Lung (tissue), 12 donors: ENCODE results near the gene GRM5. TPM values are rescaled to one million over a fixed set of nuclear protein-coding genes. Genes with fewer than 3 reads are reported as not detected.

Experiments used
- ATAC-seq: fragments of 200-7000 bp; cut with Tn5 transposase; one replicate; pipeline ENCODE4 v1.9.1; 2020; ENCODE audit warnings: moderate number of reproducible peaks; ENCODE audit not compliant: insufficient read depth, low FRiP score
- DNase-seq, 3 donors: peaks; one replicate each; pipeline ENCODE4 v3.0.0-alpha.2; 2013 to 2017
- H3K27ac ChIP-seq, 2 donors: one replicate each; pipeline ENCODE4 v1.5.1; 2013; ENCODE audit warnings: mild to moderate bottlenecking in 2 of 2, moderate library complexity in 2 of 2, control low read depth in 1 of 2, inconsistent platforms in 1 of 2, low read depth in 1 of 2, low read length in 1 of 2
- H3K27me3 ChIP-seq, 3 donors: one replicate each; pipeline ENCODE4 v1.5.1; 2013; ENCODE audit warnings: low read length in 2 of 3; ENCODE audit not compliant: control insufficient read depth in 3 of 3, insufficient read depth in 3 of 3
- H3K36me3 ChIP-seq, 4 donors: one replicate each; pipeline ENCODE4 v1.5.1; 2013; ENCODE audit warnings: low read length in 4 of 4, mild to moderate bottlenecking in 1 of 4, moderate library complexity in 1 of 4; ENCODE audit not compliant: control insufficient read depth in 4 of 4, insufficient read depth in 4 of 4
- H3K4me1 ChIP-seq, 5 donors: one replicate each; pipeline ENCODE4 v1.5.1; 2013; ENCODE audit warnings: low read length in 5 of 5, mild to moderate bottlenecking in 2 of 5, moderate library complexity in 1 of 5; ENCODE audit not compliant: control insufficient read depth in 5 of 5, insufficient read depth in 5 of 5
- H3K4me3 ChIP-seq: one replicate; pipeline ENCODE4 v1.5.1; 2013; ENCODE audit warnings: mild to moderate bottlenecking, control low read depth, moderate library complexity
- H3K9ac ChIP-seq, 2 donors: one replicate each; pipeline ENCODE4 v1.5.1; 2013; ENCODE audit warnings: low read length in 2 of 2, control low read depth in 1 of 2; ENCODE audit not compliant: insufficient read depth in 1 of 2
- H3K9me3 ChIP-seq, 4 donors: one replicate each; pipeline ENCODE4 v1.5.1; 2013; ENCODE audit warnings: low read length in 3 of 4, mild to moderate bottlenecking in 1 of 4, moderate library complexity in 1 of 4; ENCODE audit not compliant: control insufficient read depth in 4 of 4, insufficient read depth in 3 of 4
- CTCF ChIP-seq: IDR thresholded peaks from 2 replicates; pipeline ENCODE4 v1.5.1; 2012; ENCODE audit warnings: mild to moderate bottlenecking; ENCODE audit errors: control extremely low read depth, extremely low read depth
- WGBS, 2 donors: extraction: QIAGEN DNeasy Blood & Tissue Kit; methylation state at CpG; one replicate each; pipeline ENCODE4 v1.1.7; 2013; 5-methylcytosine and 5-hydroxymethylcytosine counted together
- polyA plus RNA-seq, 2 donors: library from polyadenylated mRNA; stranded (reverse); fragments of 200-250 nt; gene quantifications; one replicate each; pipeline ENCODE4 v1.2.1, GENCODE V29; 2013
- total RNA-seq, 2 donors: library from RNA; depleted of rRNA in 1 of 2; stranded (reverse); fragments of >200 nt in 1 of 2; gene quantifications; one replicate each; pipeline ENCODE4 v1.2.1, GENCODE V29; 2014 to 2021
- donor health status: control.
- donor health status: control.
- donor health status: Bipolar disorder and iron deficiency.
- donor health status: healthy.
- donor health status: DM: yes; HTN: yes; CAD: no.

The GRM5 gene
- total and polyA plus RNA-seq, 4 donors, result 0.02 to 1.2 (median 0.35) TPM

GRCh38 chr11:88818978-88819377, 246.8 kb downstream of the GRM5 start:
- DNase-seq (no peak), ATAC-seq (no peak)
- H3K9ac ChIP-seq, result no peak overlapping the region
- no peak for TF ChIP-seq CTCF
- no peak overlapping the region for H3K27ac ChIP-seq
- no peak overlapping the region for H3K4me3 ChIP-seq
- H3K4me1 ChIP-seq, result no peaks in the 10 kb centered on the region
- no peaks in the 10 kb centered on the region for H3K36me3 ChIP-seq
- H3K9me3 ChIP-seq, result no peaks in the 10 kb centered on the region
- H3K27me3 ChIP-seq, result no peaks in the 10 kb centered on the region

- no peak for TF ChIP-seq CTCF
- Histone ChIP-seq H3K27me3 (no peaks in the 10 kb centered on the region), H3K36me3 (no peaks in the 10 kb centered on the region), H3K4me3 (no peak overlapping the region), H3K9me3 (no peaks in the 10 kb centered on the region), H3K9ac (no peak overlapping the region), H3K27ac (no peak overlapping the region), H3K4me1 (no peaks in the 10 kb centered on the region)
- no peak for DNase-seq
- no peak for ATAC-seq
- WGBS, 2 donors, result 45 to 46% methylated on average over 3 of the region's 3 CpGs
Measured at GRCh38 chr11:88815505-88815904, 250.3 kb downstream of the GRM5 start.

- 0% methylated on average over 1 of the region's 1 CpG for WGBS, 2 donors
- Histone ChIP-seq H3K9ac (no peak overlapping the region), H3K27me3 (no peaks in the 10 kb centered on the region), H3K4me3 (no peak overlapping the region), H3K36me3 (no peaks in the 10 kb centered on the region), H3K4me1 (no peaks in the 10 kb centered on the region), H3K27ac (no peak overlapping the region), H3K9me3 (no peaks in the 10 kb centered on the region)
- DNase-seq, result no peak
- no peak for ATAC-seq
- TF ChIP-seq CTCF, result no peak
Measured at GRCh38 chr11:88814076-88814475, 251.7 kb downstream of the GRM5 start.

GRCh38 chr11:88813233-88813915, 252.4 kb downstream of the GRM5 start:
- WGBS, 2 donors, result 51 to 70% methylated on average over 1 of the region's 1 CpG
- H3K36me3 ChIP-seq, result no peaks in the 10 kb centered on the region
- no peak for DNase-seq
- no peak overlapping the region for H3K9ac ChIP-seq
- no peak overlapping the region for H3K27ac ChIP-seq
- no peak for ATAC-seq
- H3K4me1 ChIP-seq, result no peaks in the 10 kb centered on the region
- TF ChIP-seq CTCF, result no peak
- no peak overlapping the region for H3K4me3 ChIP-seq
- no peaks in the 10 kb centered on the region for H3K27me3 ChIP-seq
- H3K9me3 ChIP-seq, result no peaks in the 10 kb centered on the region
